Measurements from ENCODE around the gene ZNF778. TPM values are rescaled to one million over a fixed set of nuclear protein-coding genes. Genes with fewer than 3 reads are reported as not detected.
A peak's percentile ranks its signal among the peaks of the same experiment; 100 is the strongest.

ZNF778 gene
- total and polyA plus RNA-seq, 2 of the 13 experiments (the other 11 are each of a cell fraction or from before 2014, with no cell fraction given): 3.8 to 7.2 TPM

DNA sequence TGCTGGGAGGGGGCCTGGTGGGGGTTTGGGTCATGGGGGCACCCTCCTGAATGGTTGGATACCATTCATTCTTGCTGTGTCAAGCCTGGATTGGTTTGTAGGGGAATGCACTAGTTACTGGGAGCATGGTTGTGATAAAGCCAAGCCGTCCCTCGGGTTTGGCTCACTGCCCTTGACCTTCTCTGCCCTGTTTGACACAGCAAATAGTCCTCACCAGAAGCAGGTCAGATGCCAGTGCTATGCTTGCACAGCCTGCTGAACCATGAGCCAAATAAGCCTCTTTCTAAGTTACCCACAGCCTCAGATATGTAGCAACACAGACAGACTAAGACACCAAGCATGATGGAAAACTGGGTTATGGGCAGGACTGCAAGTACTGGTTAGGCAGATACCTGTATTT, 14.6 kb downstream of the ZNF778 start (continued):
- TF ChIP-seq ZNF484 (CRISPR knock-in tag; IDR thresholded peaks at IDR 0.05; ENCODE audit: borderline replicate concordance, low read depth) (no peak), ZNF350 (CRISPR knock-in tag; IDR thresholded peaks at IDR 0.05; ENCODE audit: borderline replicate concordance, low read depth) (peak; percentile 46; the same call in 1 of the 2 replicates), U2AF2 (IDR thresholded peaks at IDR 0.05; ENCODE audit: low read depth, low read length) (no peak), SMAD3 (CRISPR knock-in tag; IDR thresholded peaks at IDR 0.05) (peak; percentile 71; the same call in 1 of the 2 replicates), ZNF780A (CRISPR knock-in tag; IDR thresholded peaks at IDR 0.05) (no peak), PTBP1 (IDR thresholded peaks at IDR 0.05; ENCODE audit: low read depth, low read length, poor library complexity, severe bottlenecking) (no peak), ERF (CRISPR knock-in tag; IDR thresholded peaks at IDR 0.05) (peak; percentile 31; the same call in 1 of the 2 replicates), NFIB (CRISPR knock-in tag; IDR thresholded peaks at IDR 0.05; ENCODE audit: borderline replicate concordance) (no peak), ZNF33A (CRISPR knock-in tag; IDR thresholded peaks at IDR 0.05; ENCODE audit: borderline replicate concordance) (no peak), KLF16 (CRISPR knock-in tag; IDR thresholded peaks at IDR 0.05) (peak in 1 of 2 experiments; percentile 57; a peak in 1 of 4 replicates), ZNF3 (CRISPR knock-in tag; IDR thresholded peaks at IDR 0.05) (no peak), SPEN (CRISPR knock-in tag; IDR thresholded peaks at IDR 0.05; ENCODE audit: low read depth) (peak; percentile 47; the same call in 1 of the 2 replicates), SAFB2 (CRISPR knock-in tag; IDR thresholded peaks at IDR 0.05; ENCODE audit: borderline replicate concordance, low read depth) (no peak), ZC3H13 (CRISPR knock-in tag; IDR thresholded peaks at IDR 0.05) (peak; percentile 67; the same call in 1 of the 2 replicates), NFE2L1 (CRISPR knock-in tag; IDR thresholded peaks at IDR 0.05; ENCODE audit: borderline replicate concordance) (no peak), RBM22 (optimal IDR thresholded peaks at IDR 0.05; ENCODE audit: low read length) (no peak)
- TF ChIP-seq, protein P1, sequence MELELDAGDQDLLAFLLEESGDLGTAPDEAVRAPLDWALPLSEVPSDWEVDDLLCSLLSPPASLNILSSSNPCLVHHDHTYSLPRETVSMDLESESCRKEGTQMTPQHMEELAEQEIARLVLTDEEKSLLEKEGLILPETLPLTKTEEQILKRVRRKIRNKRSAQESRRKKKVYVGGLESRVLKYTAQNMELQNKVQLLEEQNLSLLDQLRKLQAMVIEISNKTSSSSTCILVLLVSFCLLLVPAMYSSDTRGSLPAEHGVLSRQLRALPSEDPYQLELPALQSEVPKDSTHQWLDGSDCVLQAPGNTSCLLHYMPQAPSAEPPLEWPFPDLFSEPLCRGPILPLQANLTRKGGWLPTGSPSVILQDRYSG (CRISPR knock-in tag; IDR thresholded peaks at IDR 0.05): no peak
- TF ChIP-seq, protein P2, sequence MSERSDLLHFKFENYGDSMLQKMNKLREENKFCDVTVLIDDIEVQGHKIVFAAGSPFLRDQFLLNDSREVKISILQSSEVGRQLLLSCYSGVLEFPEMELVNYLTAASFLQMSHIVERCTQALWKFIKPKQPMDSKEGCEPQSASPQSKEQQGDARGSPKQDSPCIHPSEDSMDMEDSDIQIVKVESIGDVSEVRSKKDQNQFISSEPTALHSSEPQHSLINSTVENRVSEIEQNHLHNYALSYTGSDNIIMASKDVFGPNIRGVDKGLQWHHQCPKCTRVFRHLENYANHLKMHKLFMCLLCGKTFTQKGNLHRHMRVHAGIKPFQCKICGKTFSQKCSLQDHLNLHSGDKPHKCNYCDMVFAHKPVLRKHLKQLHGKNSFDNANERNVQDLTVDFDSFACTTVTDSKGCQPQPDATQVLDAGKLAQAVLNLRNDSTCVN (CRISPR knock-in tag; IDR thresholded peaks at IDR 0.05; ENCODE audit: borderline replicate concordance): no peak
- TF ChIP-seq, protein P3, sequence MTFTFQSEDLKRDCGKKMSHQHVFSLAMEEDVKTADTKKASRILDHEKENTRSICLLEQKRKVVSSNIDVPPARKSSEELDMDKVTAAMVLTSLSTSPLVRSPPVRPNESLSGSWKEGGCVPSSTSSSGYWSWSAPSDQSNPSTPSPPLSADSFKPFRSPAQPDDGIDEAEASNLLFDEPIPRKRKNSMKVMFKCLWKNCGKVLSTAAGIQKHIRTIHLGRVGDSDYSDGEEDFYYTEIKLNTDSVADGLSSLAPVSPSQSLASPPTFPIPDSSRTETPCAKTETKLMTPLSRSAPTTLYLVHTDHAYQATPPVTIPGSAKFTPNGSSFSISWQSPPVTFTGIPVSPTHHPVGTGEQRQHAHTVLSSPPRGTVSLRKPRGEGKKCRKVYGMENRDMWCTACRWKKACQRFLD (CRISPR knock-in tag; IDR thresholded peaks at IDR 0.05; ENCODE audit: borderline replicate concordance): no peak
- TF ChIP-seq, protein P4, sequence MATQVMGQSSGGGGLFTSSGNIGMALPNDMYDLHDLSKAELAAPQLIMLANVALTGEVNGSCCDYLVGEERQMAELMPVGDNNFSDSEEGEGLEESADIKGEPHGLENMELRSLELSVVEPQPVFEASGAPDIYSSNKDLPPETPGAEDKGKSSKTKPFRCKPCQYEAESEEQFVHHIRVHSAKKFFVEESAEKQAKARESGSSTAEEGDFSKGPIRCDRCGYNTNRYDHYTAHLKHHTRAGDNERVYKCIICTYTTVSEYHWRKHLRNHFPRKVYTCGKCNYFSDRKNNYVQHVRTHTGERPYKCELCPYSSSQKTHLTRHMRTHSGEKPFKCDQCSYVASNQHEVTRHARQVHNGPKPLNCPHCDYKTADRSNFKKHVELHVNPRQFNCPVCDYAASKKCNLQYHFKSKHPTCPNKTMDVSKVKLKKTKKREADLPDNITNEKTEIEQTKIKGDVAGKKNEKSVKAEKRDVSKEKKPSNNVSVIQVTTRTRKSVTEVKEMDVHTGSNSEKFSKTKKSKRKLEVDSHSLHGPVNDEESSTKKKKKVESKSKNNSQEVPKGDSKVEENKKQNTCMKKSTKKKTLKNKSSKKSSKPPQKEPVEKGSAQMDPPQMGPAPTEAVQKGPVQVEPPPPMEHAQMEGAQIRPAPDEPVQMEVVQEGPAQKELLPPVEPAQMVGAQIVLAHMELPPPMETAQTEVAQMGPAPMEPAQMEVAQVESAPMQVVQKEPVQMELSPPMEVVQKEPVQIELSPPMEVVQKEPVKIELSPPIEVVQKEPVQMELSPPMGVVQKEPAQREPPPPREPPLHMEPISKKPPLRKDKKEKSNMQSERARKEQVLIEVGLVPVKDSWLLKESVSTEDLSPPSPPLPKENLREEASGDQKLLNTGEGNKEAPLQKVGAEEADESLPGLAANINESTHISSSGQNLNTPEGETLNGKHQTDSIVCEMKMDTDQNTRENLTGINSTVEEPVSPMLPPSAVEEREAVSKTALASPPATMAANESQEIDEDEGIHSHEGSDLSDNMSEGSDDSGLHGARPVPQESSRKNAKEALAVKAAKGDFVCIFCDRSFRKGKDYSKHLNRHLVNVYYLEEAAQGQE (IDR thresholded peaks at IDR 0.05; ENCODE audit: borderline replicate concordance in 1 of 2, low read depth in 1 of 2, low read length in 2 of 2): no peak
- TF ChIP-seq, protein P5, sequence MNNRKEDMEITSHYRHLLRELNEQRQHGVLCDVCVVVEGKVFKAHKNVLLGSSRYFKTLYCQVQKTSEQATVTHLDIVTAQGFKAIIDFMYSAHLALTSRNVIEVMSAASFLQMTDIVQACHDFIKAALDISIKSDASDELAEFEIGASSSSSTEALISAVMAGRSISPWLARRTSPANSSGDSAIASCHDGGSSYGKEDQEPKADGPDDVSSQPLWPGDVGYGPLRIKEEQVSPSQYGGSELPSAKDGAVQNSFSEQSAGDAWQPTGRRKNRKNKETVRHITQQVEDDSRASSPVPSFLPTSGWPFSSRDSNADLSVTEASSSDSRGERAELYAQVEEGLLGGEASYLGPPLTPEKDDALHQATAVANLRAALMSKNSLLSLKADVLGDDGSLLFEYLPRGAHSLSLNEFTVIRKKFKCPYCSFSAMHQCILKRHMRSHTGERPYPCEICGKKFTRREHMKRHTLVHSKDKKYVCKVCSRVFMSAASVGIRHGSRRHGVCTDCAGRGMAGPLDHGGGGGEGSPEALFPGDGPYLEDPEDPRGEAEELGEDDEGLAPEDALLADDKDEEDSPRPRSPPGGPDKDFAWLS (CRISPR knock-in tag; IDR thresholded peaks at IDR 0.05; ENCODE audit: borderline replicate concordance): no peak

All from HepG2 (cell line).